ENCODE measurements around the gene ASB13. TPM values are rescaled to one million over a fixed set of nuclear protein-coding genes. Genes with fewer than 3 reads are reported as not detected.

The ASB13 gene
- total RNA-seq, 1 experiment from 2014 or later, result 25.9 TPM

DNA sequence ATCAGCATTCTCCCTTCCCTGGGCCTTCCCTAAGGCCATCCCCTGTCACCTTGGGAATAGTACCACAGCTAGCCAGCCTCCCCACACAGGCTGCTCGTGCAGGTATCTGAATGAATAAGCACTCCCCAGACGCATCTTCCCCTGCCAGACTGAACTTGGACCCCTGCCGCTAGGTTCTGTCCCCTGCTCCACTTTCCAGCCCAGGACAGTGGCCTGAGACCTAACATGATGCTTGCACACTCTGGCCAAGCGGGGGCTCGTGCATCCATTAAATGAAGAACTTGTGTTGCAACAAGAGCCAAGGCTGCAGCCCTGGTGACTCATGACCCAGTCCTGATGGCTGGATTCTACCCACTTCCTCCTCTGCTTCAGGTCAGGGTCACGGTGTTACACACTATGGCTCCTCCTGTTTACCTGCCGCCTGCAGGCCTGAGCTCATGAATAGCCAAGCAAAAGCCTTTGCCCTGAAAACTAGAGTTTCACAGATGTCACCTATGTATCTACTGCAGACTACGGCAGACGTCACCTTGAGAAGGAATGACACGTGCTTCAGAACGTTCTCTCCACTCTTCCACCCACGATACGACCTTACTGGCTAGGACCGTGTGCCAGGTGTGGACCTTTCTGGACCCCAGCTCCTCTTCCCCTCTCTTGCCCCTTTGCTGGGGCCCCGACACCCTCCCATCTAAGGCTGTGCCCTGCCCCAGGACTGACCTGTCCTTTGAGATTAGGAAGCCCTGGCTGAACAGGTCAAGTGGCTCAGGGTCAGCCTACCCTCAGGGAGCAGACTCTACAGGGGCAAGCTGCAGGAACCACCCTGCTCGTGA, 6.5 kb downstream of the ASB13 start:
- no peak overlapping the region for H3K4me3 ChIP-seq (replicated peaks in 1 of 2; ENCODE audit: low read depth in 1 of 2, low read length in 2 of 2)
- POLR2A ChIA-PET, result no interaction called here
- H3K27ac ChIP-seq (ENCODE audit: low read depth, low read length), result no peak overlapping the region

More for the DNA sequence above, 6.5 kb downstream of the ASB13 start:
- Histone ChIP-seq H2AFZ (ENCODE audit: low read depth, low read length, poor library complexity, severe bottlenecking) (no peak overlapping the region), H3K79me2 (ENCODE audit: insufficient read depth, low read length) (peaks cover 27% of the 10 kb centered on the region; the same call in 1 of the 2 replicates), H4K20me1 (ENCODE audit: insufficient read depth) (no peaks in the 10 kb centered on the region), H3K4me2 (ENCODE audit: low read length) (peak overlapping the region; percentile 5), H3K9ac (ENCODE audit: low read length) (no peak overlapping the region), H3K9me2 (ENCODE audit: insufficient read depth) (no peaks in the 10 kb centered on the region), H3K36me3 (ENCODE audit: control insufficient read depth in 1 of 2, insufficient read depth in 2 of 2, low read length in 2 of 2) (no peaks in the 10 kb centered on the region), H3K4me1 (ENCODE audit: control insufficient read depth in 1 of 2, insufficient read depth in 2 of 2, low read length in 2 of 2) (peaks cover 0 to 21% of the 10 kb centered on the region in 2 experiments; a peak in 2 of 4 replicates), H3K27me3 (ENCODE audit: insufficient read depth, low read length) (no peaks in the 10 kb centered on the region), H3K9me3 (ENCODE audit: control insufficient read depth in 1 of 2, insufficient read depth in 1 of 2, low read depth in 1 of 2, low read length in 2 of 2) (no peaks in the 10 kb centered on the region)
- ATAC-seq (peak; percentile 75), DNase-seq (ENCODE audit: low read depth, low spot score) (peak; percentile 8)
- intact Hi-C loops (cut with micrococcal nuclease), result no loop called here
- ChIA-PET RAD21 (ENCODE audit: low non-redundant PET in 1 of 2, low total read pairs in 2 of 2, uncharacterized antibody in 2 of 2, unreplicated experiment in 2 of 2) (no interaction called here), CTCF (no interaction called here)
- BruUV-seq (replicated peaks), result no TSS peak
- TF ChIP-seq, protein P1, sequence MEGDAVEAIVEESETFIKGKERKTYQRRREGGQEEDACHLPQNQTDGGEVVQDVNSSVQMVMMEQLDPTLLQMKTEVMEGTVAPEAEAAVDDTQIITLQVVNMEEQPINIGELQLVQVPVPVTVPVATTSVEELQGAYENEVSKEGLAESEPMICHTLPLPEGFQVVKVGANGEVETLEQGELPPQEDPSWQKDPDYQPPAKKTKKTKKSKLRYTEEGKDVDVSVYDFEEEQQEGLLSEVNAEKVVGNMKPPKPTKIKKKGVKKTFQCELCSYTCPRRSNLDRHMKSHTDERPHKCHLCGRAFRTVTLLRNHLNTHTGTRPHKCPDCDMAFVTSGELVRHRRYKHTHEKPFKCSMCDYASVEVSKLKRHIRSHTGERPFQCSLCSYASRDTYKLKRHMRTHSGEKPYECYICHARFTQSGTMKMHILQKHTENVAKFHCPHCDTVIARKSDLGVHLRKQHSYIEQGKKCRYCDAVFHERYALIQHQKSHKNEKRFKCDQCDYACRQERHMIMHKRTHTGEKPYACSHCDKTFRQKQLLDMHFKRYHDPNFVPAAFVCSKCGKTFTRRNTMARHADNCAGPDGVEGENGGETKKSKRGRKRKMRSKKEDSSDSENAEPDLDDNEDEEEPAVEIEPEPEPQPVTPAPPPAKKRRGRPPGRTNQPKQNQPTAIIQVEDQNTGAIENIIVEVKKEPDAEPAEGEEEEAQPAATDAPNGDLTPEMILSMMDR (IDR thresholded peaks at IDR 0.05 in 2 of 3, conservative IDR thresholded peaks at IDR 0.05 in 1 of 3; ENCODE audit: borderline replicate concordance in 1 of 3, insufficient read depth in 1 of 3, low read depth in 2 of 3, low read length in 2 of 3), result no peak
- peak; percentile 41; the same call in 1 of the 2 replicates for TF ChIP-seq CEBPB (IDR thresholded peaks at IDR 0.05; ENCODE audit: low read depth)

Measured in HCT116 (cell line).